Spinal cord (tissue), 10 donors: ENCODE data around the gene PIK3R4. TPM values are rescaled to one million over a fixed set of nuclear protein-coding genes. Genes with fewer than 3 reads are reported as not detected.

Experiments used
- DNase-seq, 6 donors: peaks; one replicate each; pipeline versions ENCODE4 v3.0.0 to v3.0.0-alpha.2; 2013 to 2015; ENCODE audit warnings: low spot score in 6 of 6, low read depth in 4 of 6
- H3K27ac ChIP-seq: one replicate; pipeline ENCODE4 v1.5.1; 2013; ENCODE audit warnings: low read depth, low read length, control low read depth
- H3K27me3 ChIP-seq: one replicate; pipeline ENCODE4 v1.6.1; 2013; ENCODE audit warnings: low read length; ENCODE audit not compliant: control insufficient read depth, insufficient read depth
- H3K36me3 ChIP-seq: one replicate; pipeline ENCODE4 v1.6.1; 2013; ENCODE audit warnings: low read length; ENCODE audit not compliant: control insufficient read depth, insufficient read depth
- H3K4me1 ChIP-seq: one replicate; pipeline ENCODE4 v1.6.1; 2013; ENCODE audit warnings: low read length; ENCODE audit not compliant: control insufficient read depth, insufficient read depth
- H3K4me3 ChIP-seq: one replicate; pipeline ENCODE4 v1.5.1; 2013; ENCODE audit warnings: low read depth, low read length, control low read depth
- H3K9me3 ChIP-seq: one replicate; pipeline ENCODE4 v1.6.1; 2013; ENCODE audit warnings: low read length; ENCODE audit not compliant: control insufficient read depth, insufficient read depth
- WGBS: methylation state at CpG from one replicate; pipeline ENCODE4 v1.1.5; 2013; ENCODE audit warnings: missing lambda C conversion rate; ENCODE audit not compliant: insufficient coverage; 5-methylcytosine and 5-hydroxymethylcytosine counted together
- polyA plus RNA-seq, 2 donors: library from polyadenylated mRNA; unstranded; fragments of 120-200 nt; gene quantifications; one replicate each; pipeline ENCODE4 v1.2.1, GENCODE V29; 2013; ENCODE audit not compliant: insufficient read length in 2 of 2
- total RNA-seq, 2 donors: library from RNA; depleted of rRNA in 1 of 2; stranded (reverse); fragments of 120-200 nt in 1 of 2; fragments of >200 nt in 1 of 2; gene quantifications; one replicate each; pipeline versions ENCODE4 v1.2.3 to v1.2.4, GENCODE V29; 2013 to 2014
- donor health status: healthy.

Gene PIK3R4
- total and polyA plus RNA-seq, 4 donors = 24.3 to 42.2 (median 29.1) TPM

DNA sequence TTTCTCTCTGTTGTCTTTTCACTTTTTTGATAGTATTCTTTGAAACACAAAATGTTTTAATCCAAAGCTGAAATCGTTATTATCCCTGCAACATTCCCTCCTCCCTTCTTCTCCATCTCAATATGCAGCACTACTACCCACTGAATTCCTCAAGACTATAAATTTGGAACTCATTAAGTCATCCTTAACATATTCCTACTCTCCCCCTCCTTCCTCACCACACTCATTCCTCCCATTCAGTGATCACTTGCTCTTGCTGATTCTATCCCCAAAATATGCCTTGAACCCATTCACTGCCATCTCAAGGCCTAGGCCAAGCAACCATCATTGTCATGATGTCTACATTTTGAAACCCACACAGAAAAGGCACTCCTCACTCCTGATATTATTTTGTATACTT lies 2.4 kb upstream of the PIK3R4 start:
- Histone ChIP-seq H3K4me3 (no peak overlapping the region), H3K9me3 (no peaks in the 10 kb centered on the region), H3K27me3 (no peaks in the 10 kb centered on the region), H3K27ac (no peak overlapping the region), H3K36me3 (no peaks in the 10 kb centered on the region), H3K4me1 (peaks cover 9% of the 10 kb centered on the region)
- WGBS = 44% methylated on average over 1 of the region's 1 CpG
- peak in 2 of 6 donors; percentile 16 to 46 for DNase-seq

DNA sequence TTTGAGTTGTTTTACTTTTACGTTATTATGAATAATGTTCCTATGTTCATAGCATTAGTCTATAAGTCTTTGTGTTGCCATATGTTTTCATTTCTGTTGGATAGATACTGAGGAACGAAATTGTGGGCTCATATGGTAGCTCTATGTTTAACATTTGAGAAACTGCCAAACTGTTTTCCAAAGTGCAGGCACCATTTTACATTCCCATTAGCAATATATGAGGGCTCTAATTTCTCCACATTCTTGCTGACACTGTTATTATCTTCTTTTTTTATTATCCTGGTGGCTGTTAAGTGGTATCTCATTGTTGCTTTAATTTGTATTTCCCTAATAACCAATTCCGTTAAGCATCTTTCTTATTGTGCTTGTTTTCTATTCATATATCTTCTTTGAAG lies 1.8 kb upstream of the PIK3R4 start:
- Histone ChIP-seq H3K4me1 (peaks cover 9% of the 10 kb centered on the region), H3K27ac (peak overlapping the region; percentile 70), H3K27me3 (no peaks in the 10 kb centered on the region), H3K9me3 (no peaks in the 10 kb centered on the region), H3K4me3 (peak overlapping the region; percentile 98), H3K36me3 (no peaks in the 10 kb centered on the region)
- peak in 2 of 6 donors; percentile 49 to 76 for DNase-seq
- WGBS = no CpG with 5 or more reads among the region's 3 CpGs

DNA sequence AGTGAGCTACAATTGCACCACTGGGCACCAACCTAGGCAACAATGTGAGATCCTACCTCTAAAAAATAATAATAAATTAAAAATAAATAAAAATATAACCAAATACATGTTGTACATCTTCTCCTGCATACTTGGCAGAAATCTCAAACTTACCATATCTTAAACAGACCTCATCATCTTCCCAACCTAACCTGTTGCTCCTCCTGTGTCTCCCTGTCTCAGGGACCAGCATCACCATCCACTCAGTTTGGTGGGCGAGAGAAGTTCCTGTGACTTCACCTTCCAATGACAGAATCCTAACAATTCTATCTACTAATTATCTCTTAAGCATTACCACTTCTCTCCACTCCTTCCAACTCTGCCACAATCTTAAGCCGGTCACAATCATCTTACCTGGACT lies 3.3 kb downstream of the PIK3R4 start:
- no peak overlapping the region for H3K27ac ChIP-seq
- no peaks in the 10 kb centered on the region for H3K36me3 ChIP-seq
- peaks cover 9% of the 10 kb centered on the region for H3K4me1 ChIP-seq
- H3K4me3 ChIP-seq = no peak overlapping the region
- 100% methylated on average over 2 of the region's 2 CpGs for WGBS
- no peaks in the 10 kb centered on the region for H3K9me3 ChIP-seq
- no peak for DNase-seq
- no peaks in the 10 kb centered on the region for H3K27me3 ChIP-seq

DNA sequence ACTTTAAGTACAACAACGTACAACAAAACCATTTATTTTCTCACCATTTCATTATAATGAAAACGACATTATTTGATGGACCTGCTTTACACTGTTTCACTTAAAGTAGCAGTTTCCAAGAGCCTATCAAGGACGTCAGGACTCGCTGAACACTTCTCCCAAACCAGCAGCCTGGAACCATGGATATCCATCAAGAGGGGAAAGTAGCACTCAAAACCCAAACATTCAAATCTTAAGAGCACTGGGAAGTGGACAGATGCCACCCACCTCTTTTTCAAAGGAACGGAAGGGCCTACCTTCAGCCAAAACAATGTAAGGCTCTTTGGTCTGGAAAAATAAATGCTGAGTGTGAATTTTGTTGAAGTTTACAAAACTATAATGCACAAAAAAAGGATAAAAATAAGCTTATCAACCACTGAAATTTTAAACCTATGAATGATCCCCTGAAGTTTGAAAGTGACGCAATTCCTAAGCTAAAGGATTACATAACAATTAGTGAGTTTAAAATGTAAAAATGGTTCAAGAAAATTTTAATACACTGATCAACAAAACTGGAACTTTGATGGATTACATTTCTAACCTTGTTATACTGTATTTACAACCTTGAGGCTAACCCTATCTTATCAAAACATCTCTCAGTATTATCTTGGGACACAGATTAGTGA lies 4.6 kb downstream of the PIK3R4 start:
- Histone ChIP-seq H3K27me3 (no peaks in the 10 kb centered on the region), H3K27ac (no peak overlapping the region), H3K4me3 (no peak overlapping the region), H3K9me3 (no peaks in the 10 kb centered on the region), H3K36me3 (no peaks in the 10 kb centered on the region), H3K4me1 (peaks cover 6% of the 10 kb centered on the region)
- WGBS = 88% methylated on average over 3 of the region's 6 CpGs
- no peak for DNase-seq

DNA sequence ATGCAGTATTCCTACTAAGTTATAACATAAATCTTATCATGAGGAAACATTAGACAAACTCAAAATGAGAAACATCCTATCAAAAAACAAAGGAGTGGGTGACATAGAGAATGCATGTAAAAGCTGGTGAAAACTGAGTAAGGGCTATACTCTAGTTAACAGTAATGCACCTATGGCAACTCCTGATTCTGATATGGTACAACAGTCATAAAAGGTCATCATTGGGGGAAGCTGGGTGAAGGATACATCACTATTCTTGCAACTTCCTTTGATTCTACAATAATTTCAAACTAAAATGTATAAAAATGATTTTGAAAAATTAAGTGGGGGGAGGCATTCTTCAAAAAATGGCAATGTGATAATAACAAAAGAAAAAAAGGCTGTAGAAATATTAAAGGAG lies 6.8 kb downstream of the PIK3R4 start:
- Histone ChIP-seq H3K9me3 (no peaks in the 10 kb centered on the region), H3K27me3 (no peaks in the 10 kb centered on the region), H3K4me1 (no peaks in the 10 kb centered on the region), H3K36me3 (no peaks in the 10 kb centered on the region), H3K4me3 (no peak overlapping the region), H3K27ac (no peak overlapping the region)
- no peak for DNase-seq

DNA sequence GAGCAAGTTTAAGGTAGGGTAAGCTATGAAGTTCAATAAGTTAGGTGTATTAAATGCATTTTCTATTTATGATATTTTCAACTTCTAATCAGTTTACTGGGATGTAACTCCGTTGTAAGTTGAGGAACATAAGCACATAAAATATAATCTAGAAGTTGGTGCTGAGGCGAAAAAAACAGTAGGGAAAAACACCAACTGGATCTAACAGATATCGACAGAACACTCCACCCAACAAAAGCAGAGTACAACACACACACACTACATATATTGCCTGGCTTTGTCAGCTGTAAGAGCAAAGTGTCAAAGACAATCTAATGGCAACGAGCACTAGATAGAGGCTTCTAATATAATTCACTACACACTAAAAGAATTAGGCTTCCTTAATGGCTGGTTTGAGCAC lies 8.4 kb downstream of the PIK3R4 start:
- no CpG with 5 or more reads among the region's 4 CpGs for WGBS
- no peaks in the 10 kb centered on the region for H3K9me3 ChIP-seq
- no peak overlapping the region for H3K4me3 ChIP-seq

DNA sequence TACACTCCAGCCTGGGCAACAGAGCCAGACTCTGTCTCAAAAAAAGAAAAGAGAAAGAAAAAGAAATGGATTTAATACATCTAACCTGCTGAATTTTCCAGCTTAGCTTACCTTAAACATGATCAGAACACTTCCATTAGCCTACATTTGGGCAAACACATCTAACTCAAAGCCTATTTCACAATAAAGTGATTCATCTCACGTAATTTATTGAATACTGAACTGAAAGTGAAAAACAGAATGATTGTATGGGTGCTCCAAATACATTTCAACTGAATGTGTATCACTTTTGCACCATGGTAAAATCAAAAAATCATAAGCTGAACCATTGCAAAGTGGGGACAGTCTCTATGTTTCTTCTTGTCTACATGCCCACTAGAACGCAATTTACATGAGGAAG lies 9.0 kb downstream of the PIK3R4 start:
- no peaks in the 10 kb centered on the region for H3K4me1 ChIP-seq
- H3K27ac ChIP-seq = no peak overlapping the region
- no peaks in the 10 kb centered on the region for H3K27me3 ChIP-seq
- no CpG with 5 or more reads among the region's 2 CpGs for WGBS
- no peaks in the 10 kb centered on the region for H3K36me3 ChIP-seq
- no peaks in the 10 kb centered on the region for H3K9me3 ChIP-seq
- DNase-seq = no peak
- no peak overlapping the region for H3K4me3 ChIP-seq

More for the DNA sequence above, 8.4 kb downstream of the PIK3R4 start:
- no peaks in the 10 kb centered on the region for H3K27me3 ChIP-seq
- DNase-seq = no peak
- no peaks in the 10 kb centered on the region for H3K4me1 ChIP-seq
- no peak overlapping the region for H3K27ac ChIP-seq
- no peaks in the 10 kb centered on the region for H3K36me3 ChIP-seq

DNA sequence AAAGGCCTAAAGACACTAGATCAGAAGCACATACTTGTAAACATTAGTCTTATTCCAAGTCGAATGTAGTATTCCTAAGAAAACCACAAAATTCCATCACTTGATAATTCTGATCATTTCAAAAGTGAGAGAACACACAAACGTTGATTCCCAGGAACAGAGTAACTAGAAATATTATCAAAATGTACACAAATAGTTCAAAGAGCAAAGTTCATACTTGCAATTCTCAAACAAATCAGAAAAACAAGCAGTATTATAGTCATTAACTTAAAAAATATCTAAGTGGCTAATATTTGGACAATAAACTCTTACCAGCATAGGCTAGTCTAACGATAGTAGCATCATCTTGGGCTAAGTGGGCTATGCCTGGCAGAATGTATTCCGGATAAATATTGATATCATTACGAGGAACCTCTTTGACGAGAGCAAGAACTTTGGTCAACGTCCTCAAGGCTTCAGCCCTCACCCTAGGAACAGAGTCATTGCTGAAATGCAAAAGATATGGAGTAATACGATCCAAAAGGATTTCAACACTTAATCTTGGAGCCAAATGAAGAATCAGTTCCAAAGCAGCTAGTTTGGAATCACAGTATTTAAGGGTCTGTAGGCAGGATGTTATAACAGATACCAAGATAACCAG lies 13.3 kb downstream of the PIK3R4 start:
- Histone ChIP-seq H3K4me3 (no peak overlapping the region), H3K9me3 (no peaks in the 10 kb centered on the region), H3K27ac (no peak overlapping the region), H3K4me1 (no peaks in the 10 kb centered on the region), H3K36me3 (no peaks in the 10 kb centered on the region), H3K27me3 (no peaks in the 10 kb centered on the region)
- WGBS = 96% methylated on average over 5 of the region's 8 CpGs
- no peak for DNase-seq

DNA sequence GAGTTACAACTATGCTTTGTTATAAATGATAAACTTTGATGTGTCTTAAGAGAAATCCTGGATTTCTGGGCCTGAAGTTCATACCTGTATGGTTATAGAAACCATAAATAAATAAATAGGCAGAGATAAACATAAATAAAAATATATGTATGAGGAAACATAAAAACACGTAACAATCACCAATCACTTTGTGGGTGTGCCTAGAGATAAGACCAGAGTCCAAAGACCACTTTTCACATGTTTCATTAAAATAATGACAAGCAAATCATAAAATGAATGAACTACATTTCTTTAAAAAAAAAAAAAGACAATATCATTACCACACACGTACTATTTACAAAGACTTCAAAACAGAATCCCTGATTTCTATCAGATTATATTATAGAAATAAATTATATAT lies 14.1 kb downstream of the PIK3R4 start:
- Histone ChIP-seq H3K27ac (no peak overlapping the region), H3K27me3 (no peaks in the 10 kb centered on the region), H3K9me3 (no peaks in the 10 kb centered on the region), H3K4me3 (no peak overlapping the region), H3K4me1 (no peaks in the 10 kb centered on the region), H3K36me3 (no peaks in the 10 kb centered on the region)
- no peak for DNase-seq
- no CpG with 5 or more reads among the region's 2 CpGs for WGBS

DNA sequence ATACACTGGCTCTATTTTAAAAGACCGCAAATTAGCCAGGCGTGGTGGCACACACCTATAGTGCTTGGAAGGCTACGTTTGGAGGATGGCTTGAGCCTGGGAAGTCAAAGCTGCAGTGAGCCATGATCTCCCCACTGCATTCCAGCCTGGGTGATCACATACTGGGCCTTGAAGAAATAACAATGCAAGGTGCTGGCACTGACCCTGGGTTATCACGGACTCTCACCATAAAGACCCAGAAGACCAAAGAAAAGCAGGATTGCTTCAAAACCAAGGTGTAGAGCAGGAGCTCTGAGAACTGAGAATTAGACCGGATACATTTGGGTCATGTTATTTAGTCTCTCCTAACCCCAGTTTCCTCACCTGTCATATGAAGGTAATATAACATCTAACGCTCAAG lies 14.8 kb downstream of the PIK3R4 start:
- 94% methylated on average over 4 of the region's 6 CpGs for WGBS
- H3K27me3 ChIP-seq = no peaks in the 10 kb centered on the region
- no peaks in the 10 kb centered on the region for H3K9me3 ChIP-seq
- H3K27ac ChIP-seq = no peak overlapping the region
- H3K36me3 ChIP-seq = no peaks in the 10 kb centered on the region
- H3K4me1 ChIP-seq = no peaks in the 10 kb centered on the region
- no peak for DNase-seq
- no peak overlapping the region for H3K4me3 ChIP-seq
